NAMALWA (cell line): ENCODE data around the gene CCT5.
"Not testable (repeated sequence)": the region's sequence is repeated elsewhere in the genome, so short reads cannot be mapped to it uniquely, and the experiment has no call there.

Source experiments
- DNase-seq: peaks from one replicate; pipeline ENCODE4 v3.0.0-alpha.2; 2015; ENCODE audit warnings: low spot score

Gene CCT5

GRCh38 chr5:10277773-10278630, 27.9 kb downstream of the CCT5 start:
- DNase-seq = no peak

GRCh38 chr5:10278658-10279279, 28.7 kb downstream of the CCT5 start:
- no peak for DNase-seq

- DNase-seq = no peak
Observed at GRCh38 chr5:10279328-10279727, 29.2 kb downstream of the CCT5 start.

GRCh38 chr5:10279925-10280720, 30.0 kb downstream of the CCT5 start:
- no peak for DNase-seq

GRCh38 chr5:10283927-10284635, 34.0 kb downstream of the CCT5 start:
- DNase-seq = peak; percentile 84

- DNase-seq = not testable (repeated sequence)
Observed at GRCh38 chr5:10285362-10285761, 35.3 kb downstream of the CCT5 start.

- DNase-seq = no peak
Observed at GRCh38 chr5:10286162-10286861, 36.2 kb downstream of the CCT5 start.

- DNase-seq = no peak
Observed at GRCh38 chr5:10286862-10287227, 36.8 kb downstream of the CCT5 start.

GRCh38 chr5:10288592-10289219, 38.6 kb downstream of the CCT5 start:
- DNase-seq = peak; percentile 86

- peak; percentile 30 for DNase-seq
Observed at GRCh38 chr5:10289353-10289752, 39.3 kb downstream of the CCT5 start.

- no peak for DNase-seq
Observed at GRCh38 chr5:10289991-10290390, 39.9 kb downstream of the CCT5 start.

- DNase-seq = no peak
Observed at GRCh38 chr5:10290438-10290837, 40.4 kb downstream of the CCT5 start.

GRCh38 chr5:10291692-10292339, 41.7 kb downstream of the CCT5 start:
- DNase-seq = no peak

GRCh38 chr5:10293907-10294662, 44.0 kb downstream of the CCT5 start:
- no peak for DNase-seq

GRCh38 chr5:10295619-10296326, 45.7 kb downstream of the CCT5 start:
- DNase-seq = no peak

GRCh38 chr5:10297646-10298204, 47.6 kb downstream of the CCT5 start:
- no peak for DNase-seq

- DNase-seq = no peak
Observed at GRCh38 chr5:10300246-10300645, 50.2 kb downstream of the CCT5 start.

GRCh38 chr5:10301266-10301665, 51.2 kb downstream of the CCT5 start:
- no peak for DNase-seq
